Keratinocyte (primary cell): ENCODE measurements around the gene GAB2.

Experiments used
- EZH2 ChIP-seq: IDR thresholded peaks from one replicate; pipeline ENCODE4 v1.6.1; 2012; ENCODE audit warnings: inconsistent platforms, mild to moderate bottlenecking, low read length, moderate library complexity
- TF ChIP-seq, protein P1 (sequence below), 3 experiments: IDR thresholded peaks in 1 of 3; conservative IDR thresholded peaks in 1 of 3; optimal IDR thresholded peaks in 1 of 3; 2 replicates in 2 of 3; 3 replicates in 1 of 3; pipeline versions ENCODE3 to v1.5.1; 2011; ENCODE audit warnings: low read length in 3 of 3, mild to moderate bottlenecking in 3 of 3, moderate library complexity in 2 of 3, control low read depth in 1 of 3, inconsistent platforms in 1 of 3; ENCODE audit not compliant: insufficient read depth in 2 of 3; ENCODE audit errors: extremely low read depth in 1 of 3

DNA sequence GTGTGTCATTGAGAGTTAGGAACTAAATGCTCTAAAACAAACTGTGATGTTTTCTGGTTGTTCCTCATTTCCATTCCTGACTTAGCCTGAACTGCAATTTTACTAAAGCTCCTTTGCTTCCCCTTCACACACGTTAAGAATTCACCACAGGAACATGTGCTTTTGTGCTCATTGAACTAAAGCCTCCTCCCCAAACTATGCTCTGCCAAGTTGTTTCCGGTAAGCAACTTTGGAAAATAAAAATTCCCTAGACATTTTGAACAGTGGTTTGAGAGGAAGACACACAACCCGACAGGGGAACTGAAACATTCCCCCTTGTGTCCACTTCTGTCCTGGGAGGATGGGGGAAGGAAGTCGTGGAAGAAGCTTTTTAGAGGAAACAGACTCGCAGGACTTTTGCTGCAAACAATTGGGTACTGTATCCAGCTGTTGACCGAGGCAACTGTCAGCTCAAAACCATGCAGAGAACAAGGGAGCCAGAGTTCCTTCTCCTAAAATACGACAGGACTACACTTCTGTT is 66.9 kb downstream of the GAB2 start:
- TF ChIP-seq, protein P1, sequence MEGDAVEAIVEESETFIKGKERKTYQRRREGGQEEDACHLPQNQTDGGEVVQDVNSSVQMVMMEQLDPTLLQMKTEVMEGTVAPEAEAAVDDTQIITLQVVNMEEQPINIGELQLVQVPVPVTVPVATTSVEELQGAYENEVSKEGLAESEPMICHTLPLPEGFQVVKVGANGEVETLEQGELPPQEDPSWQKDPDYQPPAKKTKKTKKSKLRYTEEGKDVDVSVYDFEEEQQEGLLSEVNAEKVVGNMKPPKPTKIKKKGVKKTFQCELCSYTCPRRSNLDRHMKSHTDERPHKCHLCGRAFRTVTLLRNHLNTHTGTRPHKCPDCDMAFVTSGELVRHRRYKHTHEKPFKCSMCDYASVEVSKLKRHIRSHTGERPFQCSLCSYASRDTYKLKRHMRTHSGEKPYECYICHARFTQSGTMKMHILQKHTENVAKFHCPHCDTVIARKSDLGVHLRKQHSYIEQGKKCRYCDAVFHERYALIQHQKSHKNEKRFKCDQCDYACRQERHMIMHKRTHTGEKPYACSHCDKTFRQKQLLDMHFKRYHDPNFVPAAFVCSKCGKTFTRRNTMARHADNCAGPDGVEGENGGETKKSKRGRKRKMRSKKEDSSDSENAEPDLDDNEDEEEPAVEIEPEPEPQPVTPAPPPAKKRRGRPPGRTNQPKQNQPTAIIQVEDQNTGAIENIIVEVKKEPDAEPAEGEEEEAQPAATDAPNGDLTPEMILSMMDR (optimal IDR thresholded peaks at IDR 0.05 in 1 of 3, IDR thresholded peaks at IDR 0.05 in 1 of 3, conservative IDR thresholded peaks at IDR 0.05 in 1 of 3; ENCODE audit: extremely low read depth in 1 of 3, insufficient read depth in 2 of 3, low read length in 3 of 3): no peak
- no peak for TF ChIP-seq EZH2
